Left renal cortex interstitium (tissue), 4 donors: ENCODE results near the gene ANKLE2. TPM values are rescaled to one million over a fixed set of nuclear protein-coding genes. Genes with fewer than 3 reads are reported as not detected.
"Not testable (repeated sequence)": the region's sequence is repeated elsewhere in the genome, so short reads cannot be mapped to it uniquely, and the experiment has no call there.

ENCODE experiments used
- DNase-seq, 4 donors: peaks; one replicate each; pipeline ENCODE4 v3.0.0-alpha.2; 2013; ENCODE audit warnings: low read depth in 4 of 4, low spot score in 2 of 4, missing footprints in 1 of 4
- polyA plus RNA-seq, 4 donors: library from polyadenylated mRNA; unstranded; fragments of 120-200 nt; gene quantifications; one replicate each; pipeline ENCODE4 v1.2.1, GENCODE V29; 2013; ENCODE audit not compliant: insufficient read length in 4 of 4

Gene ANKLE2
- polyA plus RNA-seq, 4 donors: 49.0 to 89.5 (median 71.2) TPM

GRCh38 chr12:132698341-132698740 lies 63.3 kb downstream of the ANKLE2 start:
- DNase-seq: no peak

DNA sequence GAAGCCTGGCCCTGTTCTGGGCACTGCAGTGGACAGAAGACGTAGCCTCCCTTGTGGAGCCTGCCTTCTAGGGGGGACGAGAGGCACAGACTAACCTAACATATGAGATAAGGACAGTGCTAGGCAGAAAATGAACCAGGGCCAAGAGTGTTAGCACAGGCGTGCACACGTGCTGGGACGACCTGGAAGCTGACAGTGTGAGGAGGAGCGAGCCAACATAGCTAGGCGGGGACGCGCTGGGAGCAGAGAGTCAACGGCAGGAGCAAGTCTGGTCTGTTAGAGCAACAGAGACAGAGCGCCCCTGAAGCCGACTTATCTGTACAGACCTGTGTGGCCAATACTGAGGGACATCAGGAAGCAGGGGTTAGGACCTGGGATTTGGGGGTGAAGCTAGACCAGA lies 66.2 kb downstream of the ANKLE2 start:
- DNase-seq: no peak

GRCh38 chr12:132694888-132695287 lies 66.7 kb downstream of the ANKLE2 start:
- DNase-seq: not testable (repeated sequence)

- not testable (repeated sequence) for DNase-seq
Measured at GRCh38 chr12:132692030-132692429, 69.6 kb downstream of the ANKLE2 start.

GRCh38 chr12:132690112-132690511 lies 71.5 kb downstream of the ANKLE2 start:
- no peak for DNase-seq

GRCh38 chr12:132689227-132689626 lies 72.4 kb downstream of the ANKLE2 start:
- DNase-seq: no peak

GRCh38 chr12:132687211-132688164 lies 74.1 kb downstream of the ANKLE2 start, which contains the start of the genes POLE and PXMP2:
TSS of gene POLE (minus strand) at chr12:132687342. CDS start at chr12:132687315, 27 bp downstream.
TSS of gene PXMP2 (plus strand) at chr12:132687587. CDS start at chr12:132687671, 84 bp downstream.
- DNase-seq: peak; percentile 79 to 94 (median 88)

DNA sequence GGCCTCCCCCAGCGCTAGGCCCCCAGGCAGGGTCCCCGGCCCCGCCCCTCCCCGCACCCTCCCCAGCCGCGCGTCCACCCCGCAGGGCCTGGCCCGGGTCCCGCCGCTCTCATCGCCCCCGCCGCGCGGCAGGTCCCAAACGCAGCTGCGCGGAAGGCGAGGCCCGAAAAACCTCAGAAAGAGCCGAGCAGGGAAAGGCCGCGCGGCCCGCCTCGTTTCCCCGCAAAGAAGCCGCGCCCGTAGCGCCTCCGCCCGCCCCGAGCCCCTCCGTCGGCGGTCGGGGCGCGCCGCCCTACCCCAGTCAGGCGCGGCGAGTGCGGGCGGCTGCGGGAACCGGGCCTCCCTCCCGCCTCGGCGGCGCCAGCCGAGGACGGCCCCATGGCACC lies 74.8 kb downstream of the ANKLE2 start:
- no peak for DNase-seq

DNA sequence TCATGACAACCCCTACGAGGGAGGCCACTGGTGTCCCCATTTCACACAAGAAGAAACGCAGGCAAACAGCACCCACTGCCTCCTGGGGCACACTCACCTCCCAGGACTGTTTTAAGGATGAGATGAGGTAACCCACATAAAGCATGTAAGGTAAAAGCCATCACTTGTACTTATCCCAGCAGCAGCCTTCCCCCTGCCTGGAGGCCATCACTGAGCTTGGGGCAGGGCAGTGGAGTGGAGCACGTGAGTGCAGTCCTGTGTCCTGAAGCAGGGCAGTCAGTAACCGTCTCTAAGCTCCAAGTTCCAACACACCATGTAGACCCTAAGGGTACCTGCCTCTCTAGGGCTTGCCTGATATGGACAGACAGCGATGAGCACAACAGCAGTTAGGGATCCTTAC lies 76.2 kb downstream of the ANKLE2 start:
- no peak for DNase-seq

GRCh38 chr12:132677492-132677891 lies 84.1 kb downstream of the ANKLE2 start:
- no peak for DNase-seq

GRCh38 chr12:132675757-132676432 lies 85.7 kb downstream of the ANKLE2 start:
- DNase-seq: no peak

Other genes starting within 250 kb of the ANKLE2 start
- gene LRCOL1, start 151.2 kb downstream of the ANKLE2 start, polyA plus RNA-seq: 1 to 10 TPM; 1.5 to 5.1 (median 3.0) TPM
- 1 to 10 TPM in 3 of 4 donors, under 1 TPM in 1; 0.97 to 3.0 (median 1.7) TPM for gene P2RX2, start 143.1 kb downstream of the ANKLE2 start, polyA plus RNA-seq
- gene POLE, start 74.5 kb downstream of the ANKLE2 start, polyA plus RNA-seq: 10 to 100 TPM; 36.7 to 68.0 (median 53.0) TPM
- gene PXMP2, start 74.2 kb downstream of the ANKLE2 start, polyA plus RNA-seq: 10 to 100 TPM; 56.6 to 72.3 (median 59.0) TPM
- gene PGAM5, start 51.0 kb downstream of the ANKLE2 start, polyA plus RNA-seq: 10 to 100 TPM; 17.5 to 28.6 (median 25.5) TPM
- gene GOLGA3, start 67.0 kb upstream of the ANKLE2 start, polyA plus RNA-seq: 10 to 100 TPM; 23.2 to 38.4 (median 31.0) TPM
- gene CHFR, start 125.8 kb upstream of the ANKLE2 start, polyA plus RNA-seq: 10 to 100 TPM; 19.5 to 30.5 (median 25.2) TPM
- gene ZNF605, start 194.5 kb upstream of the ANKLE2 start, polyA plus RNA-seq: 10 to 100 TPM; 20.5 to 31.1 (median 26.1) TPM
- gene ZNF26, start 224.5 kb upstream of the ANKLE2 start, polyA plus RNA-seq: 10 to 100 TPM; 10.2 to 18.6 (median 14.1) TPM